Measurements from ENCODE around the gene PSMB7.

GRCh38 chr9:124344291-124345050, 70.8 kb downstream of the PSMB7 start:
- TF ChIP-seq CTCF (conservative IDR thresholded peaks at IDR 0.05 in 1 of 2, IDR thresholded peaks at IDR 0.05 in 1 of 2; ENCODE audit: extremely low read depth in 1 of 2, insufficient read depth in 1 of 2, low read depth in 1 of 2, low read length in 2 of 2), result no peak
- no peak for TF ChIP-seq EZH2 (IDR thresholded peaks at IDR 0.05; ENCODE audit: borderline replicate concordance, low read length)

Measured in mammary epithelial cell (primary cell).